Stromal cell of bone marrow (primary cell): ENCODE measurements around the gene LRRC71.
"Not testable (repeated sequence)": the region's sequence is repeated elsewhere in the genome, so short reads cannot be mapped to it uniquely, and the experiment has no call there.

ENCODE experiments used
- DNase-seq: peaks from one replicate; pipeline ENCODE4 v3.0.0-alpha.2; 2012; ENCODE audit warnings: low read depth

LRRC71 gene

DNA sequence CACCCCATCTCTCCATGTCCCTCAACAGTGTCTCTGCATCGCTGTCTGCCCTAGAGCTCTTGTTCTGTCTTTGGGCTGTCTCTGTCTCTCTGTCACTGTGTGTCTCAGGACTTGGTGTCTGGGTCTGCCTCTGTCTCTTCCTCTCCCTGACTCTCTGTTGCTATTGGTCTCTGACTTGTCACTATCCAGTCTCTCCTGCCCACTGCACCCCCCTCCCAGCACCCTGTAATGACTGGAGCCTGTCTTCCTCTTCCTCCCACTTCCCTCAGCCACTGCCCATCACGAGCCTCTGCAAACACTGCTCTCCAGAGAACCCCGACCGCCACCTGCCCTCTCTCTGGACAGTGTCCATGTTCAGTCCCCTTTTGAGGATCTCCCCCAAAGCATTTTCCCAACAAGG is 14.8 kb upstream of the LRRC71 start:
- DNase-seq: no peak

DNA sequence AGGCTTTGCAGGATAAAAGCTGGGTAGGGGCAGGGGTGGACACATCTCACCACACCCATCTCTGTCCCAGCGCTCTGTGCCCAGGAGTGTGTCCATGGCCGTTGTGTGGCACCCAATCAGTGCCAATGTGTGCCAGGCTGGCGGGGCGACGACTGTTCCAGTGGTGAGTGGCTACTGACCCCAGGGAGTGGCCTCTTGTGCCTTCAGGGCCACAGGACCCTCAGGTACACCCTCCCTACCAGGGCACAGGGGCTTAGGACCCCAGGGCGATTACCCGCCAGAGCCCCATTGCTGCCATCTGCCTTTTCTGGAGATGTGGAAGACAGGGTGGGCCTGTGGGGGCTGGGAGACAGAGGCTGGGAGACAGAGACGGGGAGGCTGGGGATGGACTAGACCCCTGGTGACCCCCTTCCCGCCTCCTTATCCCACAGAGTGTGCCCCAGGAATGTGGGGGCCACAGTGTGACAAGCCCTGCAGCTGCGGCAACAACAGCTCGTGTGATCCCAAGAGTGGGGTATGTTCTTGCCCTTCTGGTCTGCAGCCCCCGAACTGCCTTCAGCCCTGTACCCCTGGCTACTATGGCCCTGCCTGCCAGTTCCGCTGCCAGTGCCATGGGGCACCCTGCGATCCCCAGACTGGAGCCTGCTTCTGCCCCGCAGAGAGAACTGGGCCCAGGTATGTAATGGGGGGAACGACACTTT is 14.1 kb upstream of the LRRC71 start:
- no peak for DNase-seq

DNA sequence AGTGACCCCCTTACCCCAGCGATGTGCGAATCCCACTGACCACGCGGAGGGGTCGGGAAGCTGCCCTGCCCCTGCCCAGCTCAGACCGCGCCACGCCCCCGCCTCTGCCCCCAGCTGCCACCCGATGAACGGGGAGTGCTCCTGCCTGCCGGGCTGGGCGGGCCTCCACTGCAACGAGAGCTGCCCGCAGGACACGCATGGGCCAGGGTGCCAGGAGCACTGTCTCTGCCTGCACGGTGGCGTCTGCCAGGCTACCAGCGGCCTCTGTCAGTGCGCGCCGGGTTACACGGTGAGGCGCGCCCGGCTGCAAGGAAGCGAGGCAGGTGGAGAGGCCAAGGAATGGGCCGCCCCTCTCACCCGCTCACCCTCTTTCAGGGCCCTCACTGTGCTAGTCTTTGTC is 11.9 kb upstream of the LRRC71 start:
- DNase-seq: no peak

DNA sequence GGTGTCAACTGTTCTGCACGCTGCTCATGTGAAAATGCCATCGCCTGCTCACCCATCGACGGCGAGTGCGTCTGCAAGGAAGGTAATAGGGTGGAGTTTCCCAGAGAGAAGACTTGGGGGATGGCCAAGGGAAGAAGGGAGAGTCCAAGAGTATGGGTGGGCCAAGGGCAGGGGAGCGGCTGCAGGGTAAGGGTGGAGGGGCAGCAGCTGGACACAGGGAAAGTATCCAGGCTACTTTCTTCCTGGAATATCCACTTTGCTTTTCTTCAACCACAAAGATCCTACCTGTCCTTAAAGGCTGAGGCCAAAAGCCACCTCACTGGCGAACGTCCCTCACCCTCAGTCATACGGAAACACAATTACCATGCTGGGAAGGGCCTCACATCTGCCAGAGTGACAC is 11.5 kb upstream of the LRRC71 start:
- no peak for DNase-seq

DNA sequence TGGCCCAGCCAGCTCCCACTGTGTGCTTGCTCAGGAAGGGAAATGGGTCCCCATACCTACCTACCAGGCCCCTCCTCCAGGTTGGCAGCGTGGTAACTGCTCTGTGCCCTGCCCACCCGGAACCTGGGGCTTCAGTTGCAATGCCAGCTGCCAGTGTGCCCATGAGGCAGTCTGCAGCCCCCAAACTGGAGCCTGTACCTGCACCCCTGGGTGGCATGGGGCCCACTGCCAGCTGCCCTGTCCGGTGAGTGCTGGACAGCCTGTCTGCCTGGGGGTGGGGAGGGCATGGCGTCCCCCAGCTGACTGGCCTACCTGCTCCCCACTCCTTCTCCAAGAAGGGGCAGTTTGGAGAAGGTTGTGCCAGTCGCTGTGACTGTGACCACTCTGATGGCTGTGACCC is 10.8 kb upstream of the LRRC71 start:
- no peak for DNase-seq

DNA sequence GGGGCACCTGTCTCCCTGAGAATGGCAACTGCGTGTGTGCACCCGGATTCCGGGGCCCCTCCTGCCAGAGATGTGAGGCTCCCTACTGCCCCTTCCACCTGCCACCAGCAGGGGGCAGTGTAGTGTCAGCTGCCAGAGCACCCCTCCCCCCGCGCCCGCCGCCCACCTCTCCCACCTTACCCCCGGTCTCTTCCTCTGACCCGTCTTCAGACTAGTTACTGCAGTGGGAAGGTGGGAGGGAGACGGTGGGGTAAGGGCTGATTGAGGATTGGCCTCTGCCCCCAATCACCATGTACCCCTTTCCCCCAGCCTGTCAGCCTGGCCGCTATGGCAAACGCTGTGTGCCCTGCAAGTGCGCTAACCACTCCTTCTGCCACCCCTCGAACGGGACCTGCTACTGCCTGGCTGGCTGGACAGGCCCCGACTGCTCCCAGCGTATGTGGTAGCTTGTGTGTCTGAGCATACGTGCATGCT is 10.1 kb upstream of the LRRC71 start:
- DNase-seq: no peak

DNA sequence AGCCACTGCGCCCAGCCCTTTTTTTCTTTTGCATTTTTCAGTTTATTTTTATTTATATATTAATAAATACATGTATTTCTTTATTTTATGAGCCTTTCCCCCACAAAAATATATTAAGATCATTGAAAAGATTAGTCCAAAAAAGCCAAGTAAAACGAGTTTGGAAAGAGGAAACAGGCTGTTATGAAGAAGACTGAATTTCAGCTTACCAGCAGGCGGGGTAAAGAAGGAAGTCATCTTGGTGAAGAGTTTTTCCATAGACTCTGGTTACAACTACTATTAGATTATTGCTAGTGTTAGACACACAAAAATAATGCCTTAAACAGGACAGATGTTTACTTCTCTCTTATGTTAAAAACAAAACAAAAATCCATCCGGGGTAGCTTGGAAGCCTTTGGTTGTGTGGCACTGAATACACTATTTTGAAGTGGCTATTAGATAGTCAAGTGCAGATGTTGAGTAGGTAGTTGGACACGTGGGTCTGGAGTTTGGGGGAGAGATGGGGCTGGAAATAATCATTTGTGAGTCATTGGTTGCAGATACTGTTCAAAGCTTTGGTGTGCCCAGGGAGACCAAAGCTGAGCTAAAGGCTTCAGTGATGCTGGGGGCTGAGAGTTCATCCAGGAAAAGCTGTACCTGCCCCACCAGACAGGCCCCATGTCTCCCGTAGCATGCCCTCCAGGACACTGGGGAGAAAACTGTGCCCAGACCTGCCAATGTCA is 8.7 kb upstream of the LRRC71 start:
- DNase-seq: no peak

DNA sequence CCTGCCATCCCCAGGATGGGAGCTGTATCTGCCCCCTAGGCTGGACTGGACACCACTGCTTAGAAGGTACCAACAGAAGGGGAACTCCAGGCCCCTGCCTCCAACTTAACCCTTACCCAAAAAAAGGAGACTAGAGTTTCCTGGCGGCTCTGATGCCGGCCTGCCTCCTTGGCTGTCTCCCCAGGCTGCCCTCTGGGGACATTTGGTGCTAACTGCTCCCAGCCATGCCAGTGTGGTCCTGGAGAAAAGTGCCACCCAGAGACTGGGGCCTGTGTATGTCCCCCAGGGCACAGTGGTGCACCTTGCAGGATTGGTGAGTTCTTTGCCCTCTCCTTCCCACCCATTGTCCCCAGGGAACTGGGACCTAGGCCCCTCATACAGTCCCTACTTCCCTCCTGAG is 8.1 kb upstream of the LRRC71 start:
- no peak for DNase-seq

DNA sequence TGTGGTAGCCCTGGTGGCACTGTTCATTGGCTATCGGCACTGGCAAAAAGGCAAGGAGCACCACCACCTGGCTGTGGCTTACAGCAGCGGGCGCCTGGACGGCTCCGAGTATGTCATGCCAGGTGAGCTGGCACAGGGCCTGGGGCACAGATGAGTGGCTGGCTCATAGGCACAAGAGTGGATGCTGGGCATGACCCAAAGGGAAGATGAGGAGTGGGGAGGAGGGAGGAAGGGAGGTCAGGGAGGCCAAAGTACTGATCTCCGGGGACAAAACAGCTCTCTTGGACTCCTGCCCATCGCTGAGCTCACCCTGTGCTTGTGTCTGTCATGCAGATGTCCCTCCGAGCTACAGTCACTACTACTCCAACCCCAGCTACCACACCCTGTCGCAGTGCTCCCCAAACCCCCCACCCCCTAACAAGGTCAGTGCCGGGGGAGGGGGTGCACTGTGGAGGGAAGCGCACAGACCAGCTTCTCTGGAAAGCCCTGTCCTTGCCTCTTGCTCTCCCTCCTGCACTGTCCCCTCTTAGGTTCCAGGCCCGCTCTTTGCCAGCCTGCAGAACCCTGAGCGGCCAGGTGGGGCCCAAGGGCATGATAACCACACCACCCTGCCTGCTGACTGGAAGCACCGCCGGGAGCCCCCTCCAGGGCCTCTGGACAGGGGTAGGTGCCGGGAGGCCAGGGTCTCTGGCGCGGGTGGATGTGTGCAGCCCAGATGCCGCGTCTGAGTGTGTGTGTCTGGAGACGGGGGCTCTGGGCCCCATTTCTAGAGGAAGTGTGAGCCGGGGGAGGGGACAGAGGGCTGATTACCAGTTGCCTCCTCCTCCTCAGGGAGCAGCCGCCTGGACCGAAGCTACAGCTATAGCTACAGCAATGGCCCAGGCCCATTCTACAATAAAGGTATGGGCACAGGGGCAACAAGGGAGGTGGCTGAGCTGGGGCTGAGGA is 7.3 kb upstream of the LRRC71 start:
- no peak for DNase-seq

DNA sequence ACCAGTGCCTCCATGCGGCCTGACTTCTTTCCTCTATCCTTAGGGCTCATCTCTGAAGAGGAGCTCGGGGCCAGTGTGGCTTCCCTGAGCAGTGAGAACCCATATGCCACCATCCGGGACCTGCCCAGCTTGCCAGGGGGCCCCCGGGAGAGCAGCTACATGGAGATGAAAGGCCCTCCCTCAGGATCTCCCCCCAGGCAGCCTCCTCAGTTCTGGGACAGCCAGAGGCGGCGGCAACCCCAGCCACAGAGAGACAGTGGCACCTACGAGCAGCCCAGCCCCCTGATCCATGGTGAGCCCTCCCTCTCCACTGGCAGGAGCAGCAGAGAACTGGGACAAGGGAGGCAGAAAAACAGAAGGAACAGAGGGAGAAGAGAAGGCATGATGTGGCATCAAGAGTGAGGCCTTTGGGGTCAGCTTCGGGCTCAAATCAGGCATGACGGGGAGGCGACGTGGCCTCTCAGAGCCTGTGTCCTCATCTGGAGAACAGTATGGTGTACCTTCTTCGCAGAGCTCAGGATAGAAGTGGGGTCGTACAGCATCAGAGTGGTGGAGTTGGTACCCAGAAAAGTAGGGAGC is 6.5 kb upstream of the LRRC71 start:
- DNase-seq: no peak

DNA sequence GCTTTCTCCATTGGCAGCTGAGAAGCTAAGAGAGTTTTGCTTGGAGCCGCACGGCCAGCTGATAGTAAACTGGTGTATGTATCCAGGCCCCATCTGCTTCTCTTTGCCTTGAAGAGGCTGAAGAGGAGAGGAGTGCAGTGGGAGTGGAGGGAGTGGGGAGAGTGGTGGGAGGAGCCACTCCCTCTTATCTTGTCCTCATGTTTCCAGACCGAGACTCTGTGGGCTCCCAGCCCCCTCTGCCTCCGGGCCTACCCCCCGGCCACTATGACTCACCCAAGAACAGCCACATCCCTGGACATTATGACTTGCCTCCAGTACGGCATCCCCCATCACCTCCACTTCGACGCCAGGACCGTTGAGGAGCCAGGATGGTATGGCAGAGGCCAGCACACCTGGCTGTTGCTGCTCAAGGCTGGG is 6.0 kb upstream of the LRRC71 start:
- DNase-seq: no peak

DNA sequence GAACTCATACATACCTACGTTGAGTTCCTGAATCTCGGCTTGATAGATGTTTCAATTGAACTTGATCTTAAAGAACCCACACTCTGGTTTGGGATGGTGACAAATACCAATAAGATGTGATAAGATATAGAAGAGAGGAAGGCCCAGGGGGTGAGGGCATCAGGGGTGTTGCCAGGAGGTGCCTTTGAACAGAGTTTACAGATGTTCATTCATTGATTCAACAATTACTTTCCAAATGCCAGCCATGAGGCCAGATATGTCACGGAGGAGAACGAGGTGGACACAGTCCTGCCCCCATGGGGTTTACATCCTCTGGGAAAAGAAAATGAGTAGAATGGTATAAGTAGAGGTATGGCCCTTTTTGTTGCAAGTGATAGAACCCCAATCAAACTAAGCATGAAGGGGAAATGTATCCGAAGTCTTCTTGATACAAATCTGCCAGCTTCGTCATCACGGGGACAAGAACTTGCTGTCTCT is 659 bp downstream of the LRRC71 start:
- DNase-seq: no peak

DNA sequence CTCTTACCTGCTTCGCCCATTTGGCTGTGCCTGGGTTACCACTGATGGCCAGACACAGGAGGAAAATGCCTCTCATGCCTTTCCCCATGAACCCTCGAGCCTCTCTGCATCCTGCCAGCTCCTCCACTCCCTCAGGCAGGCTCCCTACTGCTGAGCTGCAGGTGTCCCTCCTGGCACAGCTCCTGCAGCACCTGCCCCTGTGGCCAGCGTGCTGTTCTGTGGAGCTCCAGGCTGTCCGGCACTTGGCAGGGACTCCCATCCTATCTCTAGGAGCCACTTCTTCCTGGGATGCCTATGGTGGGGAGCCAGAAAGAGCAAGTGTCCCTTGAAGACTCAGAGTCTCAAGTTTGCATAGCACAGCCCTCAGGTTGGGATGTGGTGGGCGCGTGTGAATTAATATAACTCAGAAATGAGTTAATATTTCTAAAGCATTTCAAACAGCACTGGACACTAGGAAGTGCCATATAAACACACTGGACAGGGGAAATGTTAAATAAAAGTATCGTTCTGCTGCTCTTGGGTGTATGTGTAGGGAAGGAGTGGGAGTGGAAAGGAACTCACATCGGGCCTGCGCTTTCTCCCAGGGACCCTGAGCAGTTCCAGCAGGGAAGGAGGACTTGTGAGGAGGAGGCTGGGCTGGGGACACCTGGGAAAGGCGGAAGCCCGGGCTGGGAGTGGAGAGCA is 2.7 kb downstream of the LRRC71 start:
- no peak for DNase-seq

DNA sequence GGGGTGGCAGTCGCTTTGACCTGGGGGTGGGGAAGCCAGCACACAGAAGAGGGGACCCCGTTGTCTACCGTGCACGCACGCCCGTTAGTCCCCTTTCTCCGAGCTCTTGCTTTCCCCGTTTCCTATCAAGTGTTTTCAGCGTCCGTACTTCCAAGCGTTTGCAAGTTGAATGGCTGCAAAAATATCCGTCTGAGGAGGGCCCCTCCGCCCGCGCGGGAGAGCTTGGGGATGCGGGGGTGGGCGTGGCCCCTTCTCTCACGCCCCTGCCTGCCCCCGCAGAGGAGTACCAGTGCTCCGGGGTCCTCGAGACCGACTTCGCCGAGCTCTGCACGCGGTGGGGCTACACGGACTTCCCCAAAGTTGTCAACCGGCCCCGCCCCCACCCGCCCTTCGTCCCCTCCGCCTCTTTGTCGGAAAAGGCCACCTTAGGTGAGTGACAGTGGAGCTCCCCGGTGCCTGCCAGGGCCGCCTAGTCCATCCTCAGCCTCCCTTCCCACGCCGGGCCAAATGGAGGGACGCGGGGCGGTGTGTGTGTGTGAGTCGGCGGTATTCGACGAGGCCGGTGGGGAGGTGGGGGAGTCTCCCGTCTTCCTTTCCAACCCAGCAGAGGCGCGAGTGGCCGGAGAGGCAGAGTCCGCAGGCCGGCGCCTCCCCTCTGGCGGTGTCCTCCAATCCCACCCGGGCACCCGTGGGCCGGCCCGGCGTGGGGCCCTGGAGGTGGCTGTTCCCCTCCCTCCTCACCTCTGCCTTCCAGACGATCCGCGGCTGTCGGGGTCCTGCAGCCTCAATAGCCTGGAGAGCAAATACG is 3.4 kb downstream of the LRRC71 start:
- no peak for DNase-seq

DNA sequence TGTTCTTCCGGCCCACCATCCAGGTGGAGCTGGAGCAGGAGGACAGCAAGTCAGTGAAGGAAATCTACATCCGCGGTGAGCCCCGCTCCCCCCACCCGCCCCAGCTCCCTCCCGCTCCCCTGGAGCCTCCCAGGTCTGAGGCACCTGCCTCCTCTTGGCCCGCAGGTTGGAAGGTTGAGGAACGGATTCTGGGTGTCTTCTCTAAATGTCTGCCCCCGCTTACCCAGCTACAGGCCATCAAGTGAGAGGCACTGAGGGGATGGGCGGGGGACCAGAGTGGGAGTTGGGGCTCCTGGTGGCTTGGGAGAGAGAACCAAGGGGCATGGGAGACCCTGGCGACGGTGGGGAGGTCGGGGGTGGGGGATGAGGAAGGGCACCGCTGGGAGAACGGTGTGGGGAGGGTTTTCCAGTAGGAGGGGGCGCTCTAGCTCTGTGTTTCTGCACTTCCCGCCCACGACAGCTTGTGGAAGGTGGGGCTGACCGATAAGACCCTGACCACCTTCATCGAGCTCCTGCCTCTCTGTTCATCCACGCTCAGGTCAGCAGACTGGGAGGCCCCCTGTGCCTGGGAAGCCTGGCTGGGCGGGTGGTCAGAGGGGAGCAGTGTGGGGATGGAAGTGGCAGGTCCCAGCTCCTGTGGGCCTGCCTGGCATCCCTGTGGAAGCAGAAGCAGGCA is 4.2 kb downstream of the LRRC71 start:
- DNase-seq: no peak

DNA sequence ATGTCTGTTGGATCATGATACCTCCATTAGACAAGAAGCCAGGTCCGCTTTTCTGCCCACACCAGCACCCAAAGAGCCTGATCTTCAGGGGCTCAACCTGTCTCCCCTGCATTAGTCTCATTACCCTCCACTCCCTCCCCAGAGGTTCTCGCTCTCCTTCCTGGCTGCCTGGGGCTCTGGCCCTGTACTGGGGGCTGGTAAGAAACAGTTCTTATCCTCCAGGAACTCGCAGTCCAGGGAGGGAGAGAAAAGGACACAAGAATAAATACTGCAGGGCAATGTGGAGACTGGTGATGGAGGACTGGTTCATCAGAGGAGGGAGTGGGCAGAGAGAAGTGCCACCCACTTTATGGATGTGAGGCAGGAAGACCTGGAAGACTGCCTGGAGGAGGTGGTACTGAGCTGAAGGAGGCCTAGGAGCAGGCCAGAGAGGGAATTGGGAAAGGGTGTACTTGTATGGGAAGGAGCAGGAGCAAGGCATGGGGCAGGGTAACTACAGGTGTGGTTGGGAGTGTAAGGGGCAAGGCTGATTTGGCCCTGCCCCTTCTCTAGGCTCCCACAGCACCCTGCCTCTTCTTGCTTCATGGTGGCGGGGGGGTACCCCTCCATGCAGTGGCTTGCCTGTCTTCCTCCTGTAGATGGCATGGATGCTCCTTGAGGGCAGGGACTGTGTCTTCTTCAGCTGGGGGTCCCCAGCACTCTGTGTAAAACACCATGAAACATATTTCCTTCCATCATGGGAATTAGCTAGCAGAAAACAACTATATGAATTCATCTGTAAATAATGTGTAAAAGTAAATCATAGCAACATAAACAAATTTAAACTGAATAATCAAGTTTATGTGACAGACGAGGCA is 5.0 kb downstream of the LRRC71 start:
- DNase-seq: no peak

DNA sequence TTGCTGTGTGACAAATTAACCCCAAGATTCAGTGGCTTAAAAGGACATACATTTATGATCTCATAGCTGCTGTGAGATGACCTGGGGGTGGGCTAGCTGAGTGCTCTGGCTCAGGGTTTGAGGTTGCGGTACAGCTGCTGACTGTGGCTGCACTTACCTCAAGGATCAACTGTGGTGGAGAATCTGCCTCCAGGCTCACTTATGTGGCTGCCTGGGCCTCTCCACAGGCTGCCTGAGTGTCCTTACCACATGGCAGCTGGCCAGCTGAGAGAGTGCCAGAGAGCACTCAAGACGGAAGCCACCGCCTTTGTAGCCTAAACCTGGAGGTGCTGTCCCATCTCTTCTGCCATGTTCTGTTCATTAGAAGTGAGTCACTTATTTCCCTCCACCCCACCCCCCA is 5.7 kb downstream of the LRRC71 start:
- no peak for DNase-seq

DNA sequence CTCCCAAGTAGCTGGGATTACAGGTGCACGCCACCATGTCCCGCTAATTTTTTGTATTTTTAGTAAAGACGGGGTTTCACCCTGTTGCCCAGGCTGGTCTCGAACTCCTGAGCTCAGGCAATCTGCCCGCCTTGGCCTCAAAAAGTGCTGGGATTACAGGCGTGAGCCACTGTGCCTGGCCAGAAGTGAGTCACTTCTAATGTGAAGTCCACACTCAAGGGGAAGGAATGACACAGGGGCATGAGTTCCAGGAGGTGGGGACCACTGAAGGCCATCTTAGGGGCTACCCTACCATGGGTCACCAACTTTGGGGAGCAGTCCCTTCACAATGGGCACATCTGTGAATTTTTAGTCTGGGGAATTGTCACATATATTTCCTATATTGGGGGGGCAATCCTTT is 6.3 kb downstream of the LRRC71 start:
- not testable (repeated sequence) for DNase-seq
